Left kidney (tissue), 2 donors: ENCODE results near the gene PITHD1. TPM values are rescaled to one million over a fixed set of nuclear protein-coding genes. Genes with fewer than 3 reads are reported as not detected.
"Not testable (repeated sequence)": the region's sequence is repeated elsewhere in the genome, so short reads cannot be mapped to it uniquely, and the experiment has no call there.

Experiments
- DNase-seq: peaks from one replicate; pipeline ENCODE4 v3.0.0-alpha.2; 2013
- polyA plus RNA-seq: library from polyadenylated mRNA; unstranded; fragments of 120-200 nt; gene quantifications from one replicate; pipeline ENCODE4 v1.2.1, GENCODE V29; 2013; ENCODE audit not compliant: insufficient read length

The PITHD1 gene
- polyA plus RNA-seq, 1 donor, result 68.4 TPM

- peak; percentile 21 for DNase-seq
Observed at GRCh38 chr1:23824711-23825075, 46.5 kb downstream of the PITHD1 start.

DNA sequence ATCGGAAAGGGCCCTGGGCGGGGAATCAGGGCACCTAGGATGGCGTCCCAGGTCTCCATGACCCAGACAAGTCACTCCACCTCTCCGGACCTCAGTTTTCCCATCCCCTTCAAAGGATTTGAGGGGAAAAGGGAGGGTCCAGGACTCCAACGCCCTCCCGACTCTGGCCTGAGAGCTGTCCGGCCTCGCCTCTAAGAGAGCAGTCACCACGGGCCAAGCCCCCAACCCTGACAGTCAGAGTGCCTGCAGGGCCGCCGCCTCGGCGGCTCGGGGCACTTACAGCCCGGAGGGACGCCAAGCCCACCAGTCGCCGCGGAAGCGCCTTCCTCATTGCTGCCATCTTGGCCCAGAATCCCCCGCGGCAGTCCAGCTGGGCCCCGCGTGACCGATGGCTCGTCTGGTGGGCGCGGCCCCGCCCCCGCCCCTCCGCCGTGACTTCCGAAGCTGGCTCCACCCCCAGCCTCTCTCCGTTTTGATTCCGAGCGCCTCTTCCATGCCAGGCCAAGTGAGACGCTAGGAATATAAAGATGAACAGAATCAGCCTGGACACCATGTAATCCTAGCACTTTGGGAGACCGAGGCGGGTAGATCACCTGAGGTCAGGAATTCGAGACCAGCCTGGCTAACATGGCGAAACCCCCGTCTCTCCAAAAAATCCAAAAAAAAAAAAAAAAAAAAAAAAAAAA lies 47.0 kb downstream of the PITHD1 start, which contains the start of gene HMGCL:
Gene HMGCL, minus strand, starts transcription at position 354 of the 686 bp plus-strand sequence. Its CDS starts 14 bp downstream, at position 340.
- DNase-seq, result peak; percentile 92

DNA sequence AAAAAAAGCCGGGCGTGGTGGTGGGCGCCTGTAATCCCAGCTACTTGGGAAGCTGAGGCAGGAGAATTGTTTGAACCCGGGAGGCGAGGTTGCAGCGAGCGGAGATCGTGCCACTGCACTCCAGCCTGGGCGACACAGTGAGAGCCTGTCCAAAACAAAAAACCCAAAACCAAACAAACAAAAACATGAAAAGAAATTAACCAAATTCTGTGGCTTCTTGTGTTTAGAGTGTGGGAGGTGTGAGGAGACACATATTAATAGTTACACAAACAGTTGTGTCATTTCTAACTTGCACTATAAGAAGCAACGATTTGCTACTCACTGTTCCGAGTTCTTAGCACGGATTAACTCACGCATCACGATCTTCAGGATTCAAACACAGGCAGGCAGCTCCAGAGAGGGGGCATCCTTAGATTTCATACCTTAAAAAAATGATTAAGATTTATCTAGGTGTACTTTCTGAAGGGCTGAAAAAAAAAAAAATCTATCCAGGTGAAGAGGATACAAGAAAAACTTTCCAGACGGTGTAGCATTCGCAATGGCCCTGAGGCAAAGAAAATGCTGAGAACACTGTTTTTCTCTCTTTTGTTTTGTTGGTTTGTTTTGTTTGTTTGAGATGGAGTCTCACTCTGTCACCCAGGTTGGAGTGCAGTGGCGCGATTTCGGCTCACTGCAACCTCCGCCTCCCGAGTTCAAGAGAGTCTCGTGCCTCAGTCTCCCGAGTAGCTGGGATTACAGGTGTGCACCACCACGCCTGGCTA lies 47.7 kb downstream of the PITHD1 start:
- DNase-seq, result no peak

DNA sequence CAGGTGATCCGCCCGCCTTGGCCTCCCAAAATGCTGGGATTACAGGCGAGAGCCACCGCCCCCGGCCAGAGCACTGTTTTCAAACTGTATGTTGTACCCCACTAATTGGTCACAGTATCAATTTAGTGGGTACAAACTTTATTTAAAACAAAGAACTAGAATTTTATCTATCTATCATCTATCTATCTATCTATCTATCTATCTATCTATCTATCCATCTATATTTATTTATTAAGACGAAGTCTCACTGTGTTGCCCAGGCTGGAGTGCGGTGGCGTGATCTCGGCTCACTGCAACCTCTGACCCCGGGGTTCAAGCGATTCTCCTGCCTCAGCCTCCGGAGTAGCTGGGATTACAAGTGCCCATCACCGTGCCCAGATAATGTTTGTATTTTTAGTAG lies 48.4 kb downstream of the PITHD1 start:
- not testable (repeated sequence) for DNase-seq

DNA sequence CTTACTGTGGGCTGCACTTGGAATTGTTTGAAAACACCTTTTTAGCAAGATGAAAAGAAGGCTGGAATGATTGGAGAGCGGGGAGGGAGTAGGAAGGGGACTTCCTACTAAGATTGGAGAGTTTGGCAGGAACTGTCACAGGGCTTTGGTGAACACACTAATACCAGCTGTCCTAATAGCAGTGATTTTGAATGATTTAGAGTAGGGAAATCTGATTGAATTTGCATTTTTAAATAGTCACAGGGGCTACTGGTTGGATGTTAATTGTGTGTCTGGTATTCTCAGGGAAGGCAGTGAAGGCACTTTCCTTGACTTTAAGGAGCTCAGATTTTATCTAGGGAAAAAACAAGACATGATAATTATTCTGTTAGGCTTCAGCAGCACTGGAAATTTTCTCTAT lies 49.5 kb downstream of the PITHD1 start:
- no peak for DNase-seq

GRCh38 chr1:23834156-23834555 lies 55.9 kb downstream of the PITHD1 start:
- not testable (repeated sequence) for DNase-seq

GRCh38 chr1:23836037-23836436 lies 57.8 kb downstream of the PITHD1 start:
- no peak for DNase-seq

Other genes starting within 250 kb of the PITHD1 start
- gene E2F2, start 247.2 kb upstream of the PITHD1 start, polyA plus RNA-seq, result 5.9 TPM
- gene ID3, start 218.9 kb upstream of the PITHD1 start, polyA plus RNA-seq, result 264 TPM
- gene RPL11, start 86.6 kb upstream of the PITHD1 start, polyA plus RNA-seq, result 2,201 TPM
- 38.1 TPM for gene ELOA, start 34.9 kb upstream of the PITHD1 start, polyA plus RNA-seq
- gene LYPLA2, start 12.7 kb downstream of the PITHD1 start, polyA plus RNA-seq, result 57.3 TPM
- gene GALE, start 22.3 kb downstream of the PITHD1 start, polyA plus RNA-seq, result 32.2 TPM
- 70.9 TPM for gene HMGCL, start 47.0 kb downstream of the PITHD1 start, polyA plus RNA-seq
- 41.7 TPM for gene FUCA1, start 89.9 kb downstream of the PITHD1 start, polyA plus RNA-seq
- 0.08 TPM for gene CNR2, start 134.9 kb downstream of the PITHD1 start, polyA plus RNA-seq
- 209 TPM for gene PNRC2, start 181.4 kb downstream of the PITHD1 start, polyA plus RNA-seq
- gene SRSF10, start 201.9 kb downstream of the PITHD1 start, polyA plus RNA-seq, result 315 TPM